Skeletal muscle tissue (tissue), 4 donors: Measurements from ENCODE around the gene CRY2. TPM values are rescaled to one million over a fixed set of nuclear protein-coding genes. Genes with fewer than 3 reads are reported as not detected.
A peak's percentile ranks its signal among the peaks of the same experiment; 100 is the strongest.
"Not testable (repeated sequence)": the region's sequence is repeated elsewhere in the genome, so short reads cannot be mapped to it uniquely, and the experiment has no call there.

Experiments used
- H3K27ac ChIP-seq: one replicate; pipeline ENCODE4 v1.7.0; 2013; ENCODE audit warnings: mild to moderate bottlenecking, low read depth, low read length, inconsistent platforms
- H3K27me3 ChIP-seq, 3 donors: one replicate each; pipeline ENCODE4 v1.7.0; 2013; ENCODE audit warnings: low read length in 3 of 3; ENCODE audit not compliant: control insufficient read depth in 3 of 3, insufficient read depth in 3 of 3
- H3K36me3 ChIP-seq, 3 donors: one replicate each; pipeline ENCODE4 v1.7.0; 2013; ENCODE audit warnings: low read length in 3 of 3; ENCODE audit not compliant: control insufficient read depth in 3 of 3, insufficient read depth in 3 of 3
- H3K4me1 ChIP-seq, 3 donors: one replicate each; pipeline ENCODE4 v1.7.0; 2013; ENCODE audit warnings: low read length in 3 of 3, mild to moderate bottlenecking in 3 of 3; ENCODE audit not compliant: control insufficient read depth in 3 of 3, insufficient read depth in 3 of 3
- H3K4me3 ChIP-seq, 3 donors: one replicate each; pipeline ENCODE4 v1.7.0; 2013; ENCODE audit warnings: low read length in 3 of 3
- H3K9ac ChIP-seq, 3 donors: one replicate each; pipeline ENCODE4 v1.7.0; 2013; ENCODE audit warnings: low read length in 3 of 3, mild to moderate bottlenecking in 3 of 3, moderate library complexity in 2 of 3, low read depth in 1 of 3
- H3K9me3 ChIP-seq, 3 donors: one replicate each; pipeline ENCODE4 v1.7.0; 2013; ENCODE audit warnings: low read length in 3 of 3; ENCODE audit not compliant: control insufficient read depth in 3 of 3
- total RNA-seq: library from RNA; depleted of rRNA; stranded (reverse); fragments of >200 nt; gene quantifications from one replicate; pipeline ENCODE4 v1.2.3, GENCODE V29; 2014
- donor health status: Osteomylitis.

The CRY2 gene
- total RNA-seq, 1 donor from 2014 or later, result 37.6 TPM

DNA sequence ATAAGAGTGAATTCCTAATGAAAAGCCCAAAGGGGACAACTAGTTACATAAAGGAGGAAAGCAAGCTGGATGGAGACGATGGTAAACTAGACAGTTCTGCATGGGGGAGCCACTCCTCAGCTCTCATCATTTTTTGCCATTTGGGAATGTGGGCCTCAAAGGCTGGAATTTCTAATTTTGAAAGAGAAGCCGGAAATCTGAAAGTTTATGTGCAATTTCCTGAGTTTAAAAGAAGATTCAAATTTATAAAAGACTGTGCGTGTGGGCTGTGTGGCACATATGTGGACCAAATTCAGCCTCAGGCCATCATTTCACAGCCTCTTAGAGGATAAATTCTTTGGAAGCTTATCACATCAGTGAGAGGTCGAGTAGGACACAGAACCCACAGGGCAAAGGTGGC, 18.3 kb upstream of the CRY2 start:
- Histone ChIP-seq H3K9ac (no peak overlapping the region), H3K27ac (no peak overlapping the region), H3K4me1 (peaks cover 5 to 11% (median 6%) of the 10 kb centered on the region in 3 donors), H3K4me3 (no peak overlapping the region), H3K36me3 (no peaks in the 10 kb centered on the region), H3K9me3 (peaks cover 0 to 3% (median 0%) of the 10 kb centered on the region in 3 donors), H3K27me3 (no peaks in the 10 kb centered on the region)

DNA sequence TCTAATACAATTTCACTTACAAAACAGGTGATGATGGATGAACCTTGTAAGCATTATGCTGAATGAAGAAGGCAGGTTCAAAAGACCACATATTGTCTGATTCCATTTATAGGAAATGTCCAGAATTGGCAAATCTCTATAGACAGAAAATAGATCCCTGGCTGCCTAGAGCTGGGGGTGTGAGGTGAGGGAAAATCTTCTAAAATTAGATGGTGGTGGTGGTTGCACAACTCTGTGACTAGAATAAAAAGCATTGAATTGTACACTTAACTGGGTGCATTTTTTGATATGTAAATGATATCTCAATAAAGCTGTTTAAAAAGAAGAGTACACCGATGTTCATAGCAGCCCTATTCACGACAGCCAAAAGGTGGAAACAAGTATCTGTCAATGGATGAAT, 16.7 kb upstream of the CRY2 start:
- H3K9ac ChIP-seq, result no peak overlapping the region
- H3K27ac ChIP-seq, result no peak overlapping the region
- no peaks in the 10 kb centered on the region for H3K27me3 ChIP-seq
- H3K36me3 ChIP-seq, result no peaks in the 10 kb centered on the region
- peaks cover 5 to 11% (median 6%) of the 10 kb centered on the region in 3 donors for H3K4me1 ChIP-seq
- no peak overlapping the region for H3K4me3 ChIP-seq
- H3K9me3 ChIP-seq, result peaks cover 0 to 3% (median 0%) of the 10 kb centered on the region in 3 donors

DNA sequence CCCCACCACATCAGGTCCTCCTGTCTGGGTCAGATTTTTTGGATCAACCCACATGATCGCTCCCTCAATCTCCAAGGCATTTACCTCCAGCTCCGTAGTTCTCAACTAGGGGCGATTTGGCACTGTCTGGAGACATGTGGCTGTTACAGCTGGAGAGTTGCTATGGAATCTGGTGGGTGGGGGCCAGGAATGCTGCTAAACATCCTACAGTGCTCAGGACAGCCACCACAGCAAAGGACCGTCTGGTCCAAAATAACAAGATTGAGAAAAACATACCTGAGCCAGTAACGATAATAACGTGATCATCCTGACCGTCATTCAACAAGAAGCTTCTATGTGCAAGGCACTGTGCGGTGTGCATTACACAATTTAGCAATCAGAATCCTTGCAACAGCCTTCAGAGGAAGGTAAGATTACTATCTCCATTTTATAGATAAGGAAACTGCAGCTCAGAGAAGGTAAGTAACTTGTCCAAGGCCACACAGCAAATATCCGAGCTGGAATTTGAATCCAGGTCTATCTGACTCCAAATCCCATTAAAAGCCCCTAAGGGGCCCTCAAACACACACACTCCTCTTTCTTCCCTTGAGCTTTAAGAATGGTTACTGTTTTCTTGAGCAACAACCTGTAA, 14.3 kb upstream of the CRY2 start:
- Histone ChIP-seq H3K9ac (no peak overlapping the region), H3K4me3 (no peak overlapping the region), H3K4me1 (peaks cover 5 to 11% (median 6%) of the 10 kb centered on the region in 3 donors), H3K36me3 (no peaks in the 10 kb centered on the region), H3K27me3 (no peaks in the 10 kb centered on the region), H3K27ac (no peak overlapping the region), H3K9me3 (no peaks in the 10 kb centered on the region)

DNA sequence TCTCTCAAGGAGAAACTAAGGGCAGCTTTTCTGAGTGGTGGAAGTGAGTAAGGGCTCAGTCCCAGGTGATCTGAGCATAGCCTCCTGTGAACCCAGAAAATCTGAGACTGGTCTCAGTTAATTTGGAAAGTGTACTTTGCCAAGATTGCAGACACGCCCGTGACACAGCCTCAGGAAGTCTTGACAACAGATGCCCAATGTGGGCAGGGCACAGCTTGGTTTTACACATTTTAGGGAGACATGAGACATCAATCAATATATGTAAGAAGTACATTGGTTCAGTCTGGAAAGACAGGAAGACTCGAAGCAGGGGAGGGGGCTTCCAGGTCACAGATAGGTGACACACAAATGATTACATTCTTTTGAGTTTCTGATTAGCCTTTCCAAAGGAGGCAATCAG, 13.5 kb upstream of the CRY2 start:
- no peaks in the 10 kb centered on the region for H3K9me3 ChIP-seq

DNA sequence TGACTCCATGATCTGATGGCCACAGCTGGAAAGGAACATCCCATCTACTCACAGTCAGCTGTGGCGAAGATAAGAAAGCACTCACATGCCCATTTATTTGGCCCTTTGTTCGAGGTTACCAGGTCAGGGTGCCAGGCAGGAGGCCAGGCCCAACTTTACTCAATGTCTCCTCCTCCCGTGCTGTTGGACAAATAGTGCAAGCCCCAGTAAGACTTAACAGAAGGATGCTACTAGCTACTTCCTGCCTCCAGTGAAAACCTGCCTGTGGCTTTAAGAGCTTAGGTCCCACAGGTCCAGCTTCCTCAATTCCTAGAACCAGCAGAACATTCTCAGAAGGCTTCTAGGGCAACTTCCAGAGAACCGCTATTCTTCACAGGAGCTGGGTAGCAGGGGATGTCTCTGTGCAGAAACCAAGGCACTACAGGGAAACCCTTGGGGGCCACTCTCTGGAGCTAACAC, 12.9 kb upstream of the CRY2 start:
- H3K9me3 ChIP-seq, result no peaks in the 10 kb centered on the region
- no peak overlapping the region for H3K9ac ChIP-seq
- peaks cover 5 to 11% (median 6%) of the 10 kb centered on the region in 3 donors for H3K4me1 ChIP-seq
- no peak overlapping the region for H3K4me3 ChIP-seq
- H3K27ac ChIP-seq, result no peak overlapping the region
- no peaks in the 10 kb centered on the region for H3K36me3 ChIP-seq
- no peaks in the 10 kb centered on the region for H3K27me3 ChIP-seq

More for the DNA sequence above, 13.5 kb upstream of the CRY2 start:
- H3K9ac ChIP-seq, result no peak overlapping the region
- H3K27ac ChIP-seq, result no peak overlapping the region
- H3K27me3 ChIP-seq, result no peaks in the 10 kb centered on the region
- H3K4me3 ChIP-seq, result no peak overlapping the region
- H3K4me1 ChIP-seq, result peaks cover 5 to 11% (median 6%) of the 10 kb centered on the region in 3 donors
- no peaks in the 10 kb centered on the region for H3K36me3 ChIP-seq

DNA sequence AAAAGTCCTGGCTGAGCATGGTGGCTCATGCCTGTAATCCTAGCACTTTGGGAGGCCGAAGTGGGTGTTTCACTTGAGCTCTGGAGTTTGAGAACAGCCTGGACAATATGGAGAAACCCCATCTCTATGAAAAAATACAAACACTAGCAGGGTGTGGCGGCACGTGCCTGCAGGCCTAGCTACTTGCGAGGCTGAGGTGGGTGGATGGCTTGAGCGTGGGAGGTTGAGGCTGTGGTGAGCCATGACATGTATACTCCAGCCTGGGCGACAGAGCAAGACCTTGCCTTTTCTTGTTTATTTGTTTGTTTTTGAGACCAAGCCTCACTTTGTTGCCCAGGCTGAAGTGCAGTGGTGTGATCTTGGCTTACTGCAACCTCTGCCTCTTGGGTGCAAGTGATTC, 8.1 kb upstream of the CRY2 start:
- no peaks in the 10 kb centered on the region for H3K9me3 ChIP-seq

DNA sequence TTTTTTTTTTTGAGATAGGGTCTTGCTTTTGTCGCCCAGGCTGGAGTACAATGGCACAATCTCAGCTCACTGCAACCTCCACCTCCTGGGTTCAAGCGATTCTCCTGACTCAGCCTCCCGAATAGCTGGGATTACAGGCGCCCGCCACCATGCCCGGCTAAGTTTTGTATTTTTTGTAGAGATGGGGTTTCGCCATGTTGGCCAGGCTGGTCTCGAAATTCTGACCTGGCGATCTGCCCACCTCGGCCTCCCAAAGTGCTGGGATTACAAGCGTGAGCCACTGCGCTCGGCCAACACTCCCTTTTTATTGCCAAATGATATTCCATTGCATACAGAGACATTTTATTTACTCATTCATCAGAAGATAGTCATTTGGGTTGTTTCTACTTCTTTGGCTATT, 7.0 kb upstream of the CRY2 start:
- not testable (repeated sequence) for H3K4me1 ChIP-seq, H3K4me3 ChIP-seq, H3K27me3 ChIP-seq, H3K9ac ChIP-seq, H3K9me3 ChIP-seq, H3K27ac ChIP-seq, H3K36me3 ChIP-seq

More for the DNA sequence above, 8.1 kb upstream of the CRY2 start:
- Histone ChIP-seq H3K36me3 (no peaks in the 10 kb centered on the region), H3K27ac (no peak overlapping the region), H3K9ac (no peak overlapping the region), H3K4me3 (no peak overlapping the region), H3K4me1 (peaks cover 3 to 5% (median 4%) of the 10 kb centered on the region in 3 donors), H3K27me3 (no peaks in the 10 kb centered on the region)

DNA sequence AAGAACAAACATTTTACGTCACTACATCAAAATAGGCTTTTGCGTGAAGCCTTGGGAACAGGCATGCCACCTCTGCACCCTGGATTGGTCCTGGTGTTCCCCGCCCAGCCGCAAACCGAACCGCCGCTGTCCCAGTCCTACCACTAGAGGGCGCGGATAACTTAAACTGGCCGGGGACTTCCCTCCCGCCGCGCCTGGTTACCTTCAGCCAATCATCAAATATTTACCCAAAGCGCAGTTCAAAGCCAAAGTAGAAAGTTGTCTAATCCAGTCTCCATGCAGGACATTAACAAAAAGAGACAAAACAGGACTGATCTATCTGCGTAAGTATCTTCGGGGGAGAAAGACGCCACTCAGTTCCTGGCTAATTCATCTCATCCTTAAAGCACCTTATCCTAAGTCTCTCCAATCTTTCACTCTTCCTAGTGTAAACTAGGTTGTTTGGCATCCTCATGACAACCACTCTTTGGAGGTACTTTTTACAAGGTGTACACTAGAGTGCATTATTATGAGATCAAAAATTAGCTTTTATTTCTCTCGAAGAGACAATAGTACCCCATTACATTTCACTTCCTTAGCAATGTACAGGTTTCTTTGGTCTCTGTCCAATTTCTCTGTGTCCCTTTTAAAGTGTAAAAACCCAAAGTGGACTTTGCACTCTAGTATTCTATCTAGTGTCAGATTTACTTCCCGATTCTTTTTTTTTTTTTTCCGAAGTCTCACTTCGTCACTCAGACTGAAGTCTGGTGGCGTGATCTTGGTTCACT, 3.9 kb upstream of the CRY2 start:
- peak overlapping the region; percentile 66 for H3K27ac ChIP-seq
- peaks cover 14 to 25% (median 15%) of the 10 kb centered on the region in 3 donors for H3K4me1 ChIP-seq
- H3K9ac ChIP-seq, result peak overlapping the region in 2 of 3 donors; percentile 45 to 52
- no peaks in the 10 kb centered on the region for H3K9me3 ChIP-seq
- no peaks in the 10 kb centered on the region for H3K36me3 ChIP-seq
- peak overlapping the region; percentile 31 to 65 (median 59) for H3K4me3 ChIP-seq
- H3K27me3 ChIP-seq, result no peaks in the 10 kb centered on the region

DNA sequence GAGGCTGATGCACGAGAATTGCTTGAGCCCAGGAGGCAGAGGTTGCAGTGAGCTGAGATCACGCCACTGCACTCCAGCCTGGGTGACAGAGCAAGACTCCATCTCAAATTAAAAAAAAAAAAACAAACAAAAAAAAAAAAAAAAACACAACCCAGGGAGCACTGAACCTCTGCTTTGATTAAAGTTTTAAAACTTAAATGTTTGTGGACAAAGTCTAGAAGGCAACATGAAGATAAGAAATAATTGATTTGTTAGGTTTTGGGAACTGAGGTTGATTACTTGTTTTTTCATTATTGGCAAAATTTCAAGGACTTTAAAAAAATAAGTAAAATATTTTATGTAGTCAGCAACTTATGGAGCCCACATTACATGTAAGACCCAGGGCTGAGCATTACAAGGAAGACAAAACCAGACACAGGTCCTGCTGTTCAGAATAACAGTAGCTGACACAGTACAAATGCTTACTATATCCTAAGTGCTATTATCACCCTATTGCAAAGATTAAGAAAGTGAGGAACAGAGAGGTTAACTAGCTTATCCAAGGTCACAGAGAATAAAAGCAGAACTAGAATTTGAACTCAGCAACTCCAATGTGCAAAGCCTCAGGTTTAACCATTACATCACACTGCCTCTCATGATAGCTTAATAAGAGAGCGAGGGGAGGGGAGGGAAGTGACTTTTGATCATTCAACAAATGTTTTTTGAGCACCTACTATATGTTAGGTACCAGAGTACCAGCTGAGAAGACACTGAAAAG, 2.3 kb upstream of the CRY2 start:
- Histone ChIP-seq H3K27me3 (no peaks in the 10 kb centered on the region), H3K4me3 (no peak overlapping the region), H3K27ac (peak overlapping the region; percentile 99), H3K36me3 (no peaks in the 10 kb centered on the region), H3K9me3 (no peaks in the 10 kb centered on the region), H3K9ac (no peak overlapping the region), H3K4me1 (peaks cover 30 to 41% (median 32%) of the 10 kb centered on the region in 3 donors)
